ENCODE measurements around the gene NXPH1. TPM values are rescaled to one million over a fixed set of nuclear protein-coding genes. Genes with fewer than 3 reads are reported as not detected.
"Not testable (repeated sequence)": the region's sequence is repeated elsewhere in the genome, so short reads cannot be mapped to it uniquely, and the experiment has no call there.

NXPH1 gene
- total RNA-seq, 3 donors from 2014 or later = 0.29 TPM; not detected in 2

- H3K27me3 ChIP-seq = no peaks in the 10 kb centered on the region
- no peaks in the 10 kb centered on the region for H3K36me3 ChIP-seq
- no peak overlapping the region for H3K27ac ChIP-seq
- no peaks in the 10 kb centered on the region for H3K9me3 ChIP-seq
- no peak for DNase-seq (ENCODE audit: low spot score in 2 of 2)
- no peak overlapping the region for H3K4me3 ChIP-seq
- no peaks in the 10 kb centered on the region for H3K4me1 ChIP-seq
- TF ChIP-seq POLR2AphosphoS5 (IDR thresholded peaks at IDR 0.05) (no peak), CTCF (IDR thresholded peaks at IDR 0.05) (peak in 2 of 3 donors; percentile 29 to 45)
- intact Hi-C loops (cut with DNase I; ENCODE audit: low total_unique reads) = no loop called here
These were observed 290.8 kb downstream of the NXPH1 start for GRCh38 chr7:8724080-8724718.

GRCh38 chr7:8731756-8732155 is 298.3 kb downstream of the NXPH1 start:
- H3K27ac ChIP-seq; intact Hi-C loops (cut with DNase I; ENCODE audit: low total_unique reads); H3K27me3 ChIP-seq; H3K4me3 ChIP-seq; H3K9me3 ChIP-seq; DNase-seq (ENCODE audit: low spot score in 2 of 2); H3K4me1 ChIP-seq; H3K36me3 ChIP-seq: not testable (repeated sequence)

GRCh38 chr7:8739837-8740236 is 306.4 kb downstream of the NXPH1 start:
- Histone ChIP-seq H3K4me3 (no peak overlapping the region), H3K36me3 (no peaks in the 10 kb centered on the region), H3K27ac (no peak overlapping the region), H3K4me1 (no peaks in the 10 kb centered on the region), H3K27me3 (no peaks in the 10 kb centered on the region), H3K9me3 (peaks cover 3 to 12% of the 10 kb centered on the region in 2 donors)
- intact Hi-C loops (cut with DNase I; ENCODE audit: low total_unique reads) = no loop called here
- no peak for TF ChIP-seq CTCF (IDR thresholded peaks at IDR 0.05)
- no peak for TF ChIP-seq POLR2A (IDR thresholded peaks at IDR 0.05)
- no peak for TF ChIP-seq POLR2AphosphoS5 (IDR thresholded peaks at IDR 0.05)
- DNase-seq (ENCODE audit: low spot score in 2 of 2) = no peak

GRCh38 chr7:8742837-8743236 is 309.4 kb downstream of the NXPH1 start:
- intact Hi-C loops (cut with DNase I; ENCODE audit: low total_unique reads) = no loop called here
- no peak for DNase-seq (ENCODE audit: low spot score in 2 of 2)

GRCh38 chr7:8747338-8747737 is 313.9 kb downstream of the NXPH1 start:
- Histone ChIP-seq H3K9me3 (no peaks in the 10 kb centered on the region), H3K4me3 (no peak overlapping the region), H3K27ac (no peak overlapping the region), H3K27me3 (no peaks in the 10 kb centered on the region), H3K36me3 (no peaks in the 10 kb centered on the region), H3K4me1 (no peaks in the 10 kb centered on the region)
- no peak for TF ChIP-seq POLR2A (IDR thresholded peaks at IDR 0.05)
- intact Hi-C loops (cut with DNase I; ENCODE audit: low total_unique reads) = no loop called here
- no peak for DNase-seq (ENCODE audit: low spot score in 2 of 2)

More at GRCh38 chr7:8742837-8743236, 309.4 kb downstream of the NXPH1 start:
- H3K9me3 ChIP-seq = no peaks in the 10 kb centered on the region
- no peaks in the 10 kb centered on the region for H3K36me3 ChIP-seq
- no peaks in the 10 kb centered on the region for H3K4me1 ChIP-seq
- TF ChIP-seq POLR2A (IDR thresholded peaks at IDR 0.05) (no peak), POLR2AphosphoS5 (IDR thresholded peaks at IDR 0.05) (no peak), CTCF (IDR thresholded peaks at IDR 0.05) (no peak)
- no peak overlapping the region for H3K4me3 ChIP-seq
- no peak overlapping the region for H3K27ac ChIP-seq
- H3K27me3 ChIP-seq = no peaks in the 10 kb centered on the region

GRCh38 chr7:8751557-8752231 is 318.3 kb downstream of the NXPH1 start:
- TF ChIP-seq CTCF (IDR thresholded peaks at IDR 0.05) = no peak
- no peak for TF ChIP-seq POLR2AphosphoS5 (IDR thresholded peaks at IDR 0.05)
- TF ChIP-seq POLR2A (IDR thresholded peaks at IDR 0.05) = no peak

More at GRCh38 chr7:8751557-8752231, 318.3 kb downstream of the NXPH1 start:
- no peak overlapping the region for H3K4me3 ChIP-seq
- no peaks in the 10 kb centered on the region for H3K9me3 ChIP-seq
- DNase-seq (ENCODE audit: low spot score in 2 of 2) = no peak
- H3K27me3 ChIP-seq = no peaks in the 10 kb centered on the region
- no peaks in the 10 kb centered on the region for H3K36me3 ChIP-seq
- intact Hi-C loops (cut with DNase I; ENCODE audit: low total_unique reads) = no loop called here
- no peak overlapping the region for H3K27ac ChIP-seq
- no peaks in the 10 kb centered on the region for H3K4me1 ChIP-seq
